Esophagus squamous epithelium (tissue), 4 donors: ENCODE measurements around the gene FERMT3.

Experiments used
- POLR2A ChIP-seq, 4 donors: fragments of 450-650 bp; IDR thresholded peaks; one replicate each; pipeline ENCODE4 v1.6.1; 2017; ENCODE audit warnings: antibody characterized with exemption in 4 of 4, mild to moderate bottlenecking in 4 of 4, moderate library complexity in 3 of 4
- TF ChIP-seq, protein P1 (sequence below), 6 experiments: fragments of 450-650 bp in 4 of 6; fragments of 200-600 bp in 2 of 6; sonication (generic) in 2 of 6; IDR thresholded peaks; one replicate each; pipeline ENCODE4 v1.5.1; 2016 to 2019; ENCODE audit warnings: antibody characterized with exemption in 6 of 6, mild to moderate bottlenecking in 4 of 6, moderate library complexity in 4 of 6

DNA sequence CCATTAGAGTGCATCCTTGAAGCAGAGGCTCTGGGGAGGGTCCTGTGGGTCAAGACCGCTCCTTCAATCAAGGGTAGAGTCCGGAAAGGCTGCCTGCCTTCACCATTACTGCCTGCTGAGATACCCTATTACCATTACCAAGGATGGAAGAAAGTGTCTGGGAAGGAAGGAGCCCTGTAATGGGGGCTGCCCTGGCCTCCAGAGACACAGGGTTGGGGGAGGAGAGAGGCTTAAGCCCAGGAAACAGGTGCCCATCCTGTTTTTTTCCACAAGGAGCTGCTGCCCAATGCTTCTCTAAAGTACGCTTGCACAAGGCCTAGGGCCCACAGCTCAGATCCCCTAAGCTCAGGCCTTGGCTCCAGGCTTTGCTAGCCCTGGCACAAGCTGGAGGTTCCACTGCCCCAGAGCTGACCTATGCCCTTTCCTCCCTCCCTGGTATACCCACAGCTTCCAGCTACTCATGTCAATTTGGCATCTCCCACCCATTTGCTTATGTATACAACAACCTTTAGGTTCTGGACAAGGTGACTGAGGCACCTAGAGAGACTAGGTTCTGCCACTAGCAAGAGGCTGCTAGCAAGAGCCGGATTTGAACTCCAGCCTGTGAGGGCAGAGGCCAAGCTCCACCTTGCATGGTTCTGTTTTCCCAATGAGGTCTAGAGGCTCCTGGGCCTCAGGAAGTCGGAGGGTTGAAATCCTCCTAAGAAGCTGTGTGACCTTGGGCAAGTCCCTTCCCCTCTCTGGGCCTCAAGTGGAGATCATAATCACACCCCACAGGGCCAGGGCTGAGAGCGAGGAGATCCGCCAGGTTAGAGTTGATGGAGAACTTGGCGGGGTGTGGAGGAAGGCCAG is 43.3 kb downstream of the FERMT3 start:
- TF ChIP-seq, protein P1, sequence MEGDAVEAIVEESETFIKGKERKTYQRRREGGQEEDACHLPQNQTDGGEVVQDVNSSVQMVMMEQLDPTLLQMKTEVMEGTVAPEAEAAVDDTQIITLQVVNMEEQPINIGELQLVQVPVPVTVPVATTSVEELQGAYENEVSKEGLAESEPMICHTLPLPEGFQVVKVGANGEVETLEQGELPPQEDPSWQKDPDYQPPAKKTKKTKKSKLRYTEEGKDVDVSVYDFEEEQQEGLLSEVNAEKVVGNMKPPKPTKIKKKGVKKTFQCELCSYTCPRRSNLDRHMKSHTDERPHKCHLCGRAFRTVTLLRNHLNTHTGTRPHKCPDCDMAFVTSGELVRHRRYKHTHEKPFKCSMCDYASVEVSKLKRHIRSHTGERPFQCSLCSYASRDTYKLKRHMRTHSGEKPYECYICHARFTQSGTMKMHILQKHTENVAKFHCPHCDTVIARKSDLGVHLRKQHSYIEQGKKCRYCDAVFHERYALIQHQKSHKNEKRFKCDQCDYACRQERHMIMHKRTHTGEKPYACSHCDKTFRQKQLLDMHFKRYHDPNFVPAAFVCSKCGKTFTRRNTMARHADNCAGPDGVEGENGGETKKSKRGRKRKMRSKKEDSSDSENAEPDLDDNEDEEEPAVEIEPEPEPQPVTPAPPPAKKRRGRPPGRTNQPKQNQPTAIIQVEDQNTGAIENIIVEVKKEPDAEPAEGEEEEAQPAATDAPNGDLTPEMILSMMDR (IDR thresholded peaks at IDR 0.05), result no peak
- TF ChIP-seq POLR2A (IDR thresholded peaks at IDR 0.05), result no peak
